HG03097 (cell line): ENCODE results near the gene SPOCK2.
A peak's percentile ranks its signal among the peaks of the same experiment; 100 is the strongest.
"Not testable (repeated sequence)": the region's sequence is repeated elsewhere in the genome, so short reads cannot be mapped to it uniquely, and the experiment has no call there.

ENCODE experiments used
- ATAC-seq: cut with Tn5 transposase; IDR thresholded peaks from one replicate; pipeline ENCODE4 v1.9.1; 2021; ENCODE audit not compliant: unreplicated experiment, low FRiP score

SPOCK2 gene

GRCh38 chr10:72087969-72088888 lies at the start of gene SPOCK2:
Gene SPOCK2 (minus strand): TSS chr10:72088551. CDS start chr10:72088328, 223 bp downstream.
- no peak for ATAC-seq

GRCh38 chr10:72137583-72137982 lies 49.2 kb upstream of the SPOCK2 start:
- no peak for ATAC-seq

GRCh38 chr10:72136225-72136624 lies 47.9 kb upstream of the SPOCK2 start:
- ATAC-seq: not testable (repeated sequence)

- ATAC-seq: no peak
Observed at GRCh38 chr10:72134785-72135767, 46.7 kb upstream of the SPOCK2 start.

- peak; percentile 79 for ATAC-seq
Observed at GRCh38 chr10:72133517-72133916, 45.2 kb upstream of the SPOCK2 start.

GRCh38 chr10:72132854-72133253 lies 44.5 kb upstream of the SPOCK2 start:
- peak; percentile 8 for ATAC-seq

GRCh38 chr10:72127571-72127970 lies 39.2 kb upstream of the SPOCK2 start:
- no peak for ATAC-seq

GRCh38 chr10:72126872-72127232 lies 38.5 kb upstream of the SPOCK2 start:
- no peak for ATAC-seq

- ATAC-seq: no peak
Observed at GRCh38 chr10:72126184-72126871, 38.0 kb upstream of the SPOCK2 start.

GRCh38 chr10:72124989-72125388 lies 36.6 kb upstream of the SPOCK2 start:
- ATAC-seq: no peak

GRCh38 chr10:72124381-72124780 lies 36.0 kb upstream of the SPOCK2 start:
- ATAC-seq: no peak

GRCh38 chr10:72123616-72124015 lies 35.3 kb upstream of the SPOCK2 start:
- ATAC-seq: no peak

GRCh38 chr10:72122221-72122620 lies 33.9 kb upstream of the SPOCK2 start:
- no peak for ATAC-seq

- ATAC-seq: no peak
Observed at GRCh38 chr10:72121389-72121788, 33.0 kb upstream of the SPOCK2 start.

- ATAC-seq: no peak
Observed at GRCh38 chr10:72116372-72116771, 28.0 kb upstream of the SPOCK2 start.

GRCh38 chr10:72114706-72115450 lies 26.5 kb upstream of the SPOCK2 start:
- ATAC-seq: no peak

- no peak for ATAC-seq
Observed at GRCh38 chr10:72110673-72111401, 22.5 kb upstream of the SPOCK2 start.

- no peak for ATAC-seq
Observed at GRCh38 chr10:72109636-72110157, 21.3 kb upstream of the SPOCK2 start.
